Cardiac fibroblast (primary cell): ENCODE data around the gene UPF2.

Experiments used
- DNase-seq, 2 donors: peaks; one replicate each; pipeline versions ENCODE4 v3.0.0 to v3.0.0-alpha.2; 2010; ENCODE audit warnings: low read depth in 2 of 2
- H3K4me3 ChIP-seq, 2 donors: replicated peaks in 1 of 2; 1 replicate in 1 of 2; 2 replicates in 1 of 2; pipeline ENCODE4 v1.5.1; 2011; ENCODE audit warnings: low read depth in 2 of 2, low read length in 2 of 2, mild to moderate bottlenecking in 2 of 2, moderate library complexity in 1 of 2
- CTCF ChIP-seq: IDR thresholded peaks from one replicate; pipeline ENCODE4 v1.5.1; 2011; ENCODE audit warnings: low read depth, mild to moderate bottlenecking, low read length, inconsistent platforms

UPF2 gene

GRCh38 chr10:11927746-11928145 lies 114.9 kb downstream of the UPF2 start:
- no peak for DNase-seq
- no peak for TF ChIP-seq CTCF
- H3K4me3 ChIP-seq = no peak overlapping the region

DNA sequence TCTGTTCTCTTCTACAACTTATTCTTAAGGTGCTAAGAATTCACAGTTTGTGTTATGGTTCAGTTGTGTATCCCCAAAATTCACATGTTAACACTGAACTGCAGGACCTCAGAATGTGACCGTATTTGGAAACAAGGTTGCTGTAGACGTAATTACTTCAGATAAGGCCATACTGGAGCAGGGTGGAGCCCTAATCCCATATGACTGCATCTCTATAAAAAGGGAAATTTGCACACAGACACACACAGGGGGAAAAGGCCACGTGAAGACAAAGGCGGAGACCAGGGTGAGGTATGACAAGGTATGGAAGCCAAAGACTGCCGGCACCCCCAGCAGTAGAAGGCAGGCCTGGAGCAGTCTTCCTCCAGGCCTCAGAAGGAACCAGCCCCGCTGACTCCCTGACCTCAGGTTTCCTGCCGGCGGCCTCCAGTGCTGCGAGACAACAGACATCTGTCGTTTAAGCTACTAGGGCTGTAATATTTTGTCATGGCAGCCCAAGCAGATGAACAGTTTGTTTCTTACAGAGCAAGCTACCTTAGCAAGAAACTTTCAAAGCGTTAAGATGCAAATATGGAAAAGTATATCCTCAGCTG lies 120.7 kb downstream of the UPF2 start:
- peak in 1 of 2 donors; percentile 16 for DNase-seq
- H3K4me3 ChIP-seq = no peak overlapping the region
- TF ChIP-seq CTCF = no peak

- no peak for DNase-seq
- no peak for TF ChIP-seq CTCF
- H3K4me3 ChIP-seq = no peak overlapping the region
Observed at GRCh38 chr10:11919271-11919670, 123.3 kb downstream of the UPF2 start.

DNA sequence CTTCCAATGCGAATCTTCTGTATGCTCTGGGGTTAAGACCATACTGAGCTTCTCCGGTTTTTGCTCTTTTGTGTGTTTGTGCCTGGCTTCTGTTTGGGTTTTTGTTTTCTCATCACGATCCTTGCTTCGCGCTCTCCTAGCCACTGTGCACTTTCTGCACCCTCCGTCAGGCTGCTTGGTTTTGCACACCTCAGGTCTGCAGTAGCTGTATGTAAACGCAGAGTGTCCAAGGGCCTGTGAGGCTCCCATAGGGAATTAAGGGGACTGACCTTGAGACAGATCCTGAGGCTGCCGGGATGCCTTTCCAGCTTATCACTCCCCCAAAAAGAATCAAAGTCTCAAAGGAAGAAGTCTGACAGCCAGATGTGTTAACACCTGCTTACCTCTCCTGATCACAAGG lies 124.2 kb downstream of the UPF2 start:
- no peak for TF ChIP-seq CTCF
- no peak overlapping the region for H3K4me3 ChIP-seq
- DNase-seq = no peak

DNA sequence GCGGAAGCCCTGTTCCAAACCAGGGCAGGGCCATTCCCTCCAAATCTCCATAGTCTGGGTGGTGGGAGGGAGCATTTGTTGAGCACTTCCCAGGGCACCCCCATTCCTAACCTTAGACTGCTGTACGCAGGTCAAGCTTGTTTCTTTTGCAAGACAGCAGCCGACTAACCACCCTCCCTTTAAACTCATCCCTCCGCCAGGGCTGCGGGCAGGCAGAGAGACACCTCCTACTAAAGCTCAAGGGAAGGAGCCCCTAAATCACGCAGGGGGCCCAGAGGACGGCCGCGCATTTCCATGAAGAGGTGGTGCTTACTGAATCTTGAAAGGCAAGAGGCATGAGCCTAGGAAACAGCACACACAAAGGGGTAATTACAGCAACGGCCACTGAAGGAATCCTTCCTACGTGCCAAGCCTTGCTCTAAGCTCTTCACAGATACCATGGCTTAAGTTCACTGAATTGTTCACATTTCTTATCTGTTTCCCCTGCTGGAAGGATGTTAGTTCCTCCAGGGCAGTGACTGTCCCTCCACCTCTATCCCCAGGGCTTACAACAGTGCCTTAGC lies 129.4 kb downstream of the UPF2 start:
- H3K4me3 ChIP-seq = no peak overlapping the region
- peak in 1 of 2 donors; percentile 26 for DNase-seq
- TF ChIP-seq CTCF = no peak

DNA sequence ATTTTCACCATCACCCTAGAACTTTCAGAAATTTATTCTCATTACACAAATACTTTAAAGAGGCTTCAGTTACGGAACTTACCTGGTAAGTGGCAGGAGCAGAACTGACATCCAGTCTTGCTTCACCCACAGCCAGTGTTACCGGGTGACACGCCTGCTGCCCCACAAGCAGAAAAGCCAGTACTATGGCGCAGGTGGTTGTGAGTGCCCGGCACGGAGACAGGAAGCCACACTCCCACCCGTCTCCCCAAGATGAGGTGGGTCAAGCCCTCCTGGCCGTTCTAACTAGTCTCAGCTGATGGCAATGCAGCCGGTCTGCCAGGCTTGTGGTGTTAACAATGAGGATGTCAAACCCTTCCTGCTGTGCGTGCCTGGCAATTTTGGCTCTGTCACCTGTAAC lies 132.5 kb downstream of the UPF2 start:
- no peak overlapping the region for H3K4me3 ChIP-seq
- no peak for DNase-seq
- TF ChIP-seq CTCF = no peak

GRCh38 chr10:11909618-11910017 lies 133.0 kb downstream of the UPF2 start:
- no peak for DNase-seq
- no peak overlapping the region for H3K4me3 ChIP-seq
- TF ChIP-seq CTCF = no peak
